Dedifferentiated amniotic fluid mesenchymal stem cell (primary cell): ENCODE results near the gene GAL.

ENCODE experiments used
- DNase-seq: peaks from one replicate; pipeline ENCODE4 v3.0.0-alpha.2; 2016; ENCODE audit errors: extremely low spot score

The GAL gene

DNA sequence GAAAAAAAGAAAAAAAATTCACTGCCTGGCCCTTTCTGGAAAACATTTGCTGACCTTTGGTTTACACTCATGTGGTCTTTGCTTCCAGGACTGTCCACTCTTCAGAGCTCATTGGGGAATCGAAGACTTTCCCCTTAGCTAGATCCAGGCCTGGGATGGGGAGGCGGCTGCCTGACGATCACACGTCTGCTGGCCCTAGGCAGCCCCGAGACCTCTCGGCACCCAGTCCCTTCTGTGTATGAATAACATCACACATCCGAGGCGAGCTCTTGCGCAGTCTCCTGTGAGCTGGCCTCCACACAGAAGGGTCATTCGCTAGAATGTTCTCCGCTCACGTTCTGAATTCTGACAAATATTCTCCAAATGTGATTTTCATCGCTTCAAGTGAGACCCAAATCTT, 25.7 kb upstream of the GAL start:
- no peak for DNase-seq

- peak; percentile 82 for DNase-seq
Measured at GRCh38 chr11:68659158-68659921, 25.0 kb upstream of the GAL start.

DNA sequence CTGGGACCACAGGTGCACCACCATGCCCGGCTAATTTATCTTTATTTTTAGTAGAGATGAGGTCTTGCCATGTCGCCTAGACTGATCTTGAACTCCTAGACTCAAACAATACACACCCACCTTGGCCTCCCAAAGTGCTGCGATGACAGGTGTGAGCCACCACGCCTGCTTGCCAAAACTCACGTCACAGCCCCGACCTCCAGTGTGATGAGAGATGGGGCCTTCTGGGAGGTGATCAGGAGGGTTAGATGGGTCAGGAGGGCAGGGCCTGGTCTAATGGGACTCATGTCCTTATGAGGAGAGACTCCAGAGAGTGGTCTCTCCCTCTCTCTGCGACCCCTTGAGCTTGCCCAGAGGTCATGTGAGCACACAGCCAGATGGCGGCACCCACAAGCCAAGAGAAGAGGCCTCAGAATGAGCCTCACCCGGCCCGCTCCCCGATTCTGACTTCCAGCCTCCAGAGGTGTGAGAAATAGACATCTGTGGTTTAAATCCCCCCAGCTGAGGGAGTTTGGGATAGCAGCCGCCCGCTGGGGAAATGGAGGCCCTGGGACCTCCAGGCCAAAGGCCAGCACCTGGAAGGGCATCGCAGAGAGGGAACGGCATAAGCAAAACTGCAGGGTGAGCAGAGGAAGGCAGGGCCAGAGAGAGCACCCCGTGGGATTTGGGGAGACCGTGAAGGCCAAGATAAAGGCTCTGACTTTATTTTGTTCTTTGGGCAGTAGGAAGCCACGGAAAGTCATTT, 24.1 kb upstream of the GAL start:
- DNase-seq: no peak

GRCh38 chr11:68661014-68661413, 23.3 kb upstream of the GAL start:
- no peak for DNase-seq

DNA sequence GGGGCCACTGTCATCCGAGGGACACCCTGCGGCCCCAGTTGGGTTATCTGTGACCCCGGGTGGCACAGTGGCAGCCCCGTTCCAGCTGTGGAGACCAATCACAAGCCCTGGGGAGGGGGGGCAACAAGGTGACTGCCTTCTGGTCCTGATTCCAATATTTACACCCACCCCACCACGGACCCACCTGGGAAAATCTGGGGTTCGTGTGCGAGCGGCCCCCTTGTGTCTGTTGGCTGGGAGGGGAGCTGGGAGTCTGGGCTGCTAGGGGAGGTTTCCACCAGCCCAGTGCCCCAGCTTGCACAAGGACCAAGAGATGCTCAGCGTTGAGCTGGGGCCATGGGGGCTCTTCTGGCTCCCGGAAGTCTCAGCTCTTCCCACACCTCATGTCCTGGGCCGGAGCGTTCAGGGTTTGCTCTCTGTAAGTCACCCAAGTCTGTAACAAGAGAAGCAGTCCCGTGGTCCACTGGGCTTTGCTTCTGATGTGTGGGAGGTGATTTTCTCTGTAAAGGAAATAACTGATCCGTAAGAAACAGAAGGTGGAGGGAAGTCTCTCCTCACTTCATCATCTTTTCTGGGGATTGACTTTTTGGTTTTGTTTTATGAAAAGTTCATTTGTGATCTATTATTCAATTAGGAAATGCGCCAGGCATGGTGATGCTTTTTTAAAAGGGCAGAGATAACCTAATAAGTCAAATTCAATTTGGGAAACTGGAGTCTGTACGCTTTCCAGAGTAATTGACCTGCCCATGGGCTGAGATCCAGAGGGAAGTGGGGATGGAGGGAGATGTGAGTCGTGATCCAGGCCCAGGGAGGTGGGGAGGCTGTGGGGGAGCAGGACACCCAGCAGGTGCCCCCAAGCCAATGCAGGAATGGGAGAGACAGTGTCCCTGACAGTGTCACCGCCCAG, 22.4 kb upstream of the GAL start:
- no peak for DNase-seq

- DNase-seq: no peak
Measured at GRCh38 chr11:68663482-68664010, 20.8 kb upstream of the GAL start.

DNA sequence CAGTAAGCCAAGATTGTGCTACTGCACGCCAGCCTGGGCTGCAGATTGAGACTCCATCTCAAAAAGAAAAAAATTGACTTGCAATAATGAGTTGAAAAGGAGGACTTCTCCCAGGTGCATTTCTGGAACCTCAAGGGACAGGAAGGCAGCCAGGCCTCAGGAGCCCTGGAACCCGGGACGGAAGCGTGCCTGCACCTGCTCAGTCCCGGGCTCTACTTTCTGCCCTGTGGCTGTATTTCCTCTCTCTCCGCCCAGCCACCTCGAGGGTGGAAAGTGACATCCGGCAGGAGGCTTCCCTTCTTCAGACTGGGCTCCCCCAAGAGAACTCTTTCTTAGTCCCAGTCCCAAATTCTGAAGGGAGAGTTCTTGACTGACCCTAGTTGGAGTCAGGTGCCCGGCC, 20.2 kb upstream of the GAL start:
- no peak for DNase-seq

- no peak for DNase-seq
Measured at GRCh38 chr11:68664906-68665305, 19.4 kb upstream of the GAL start.

DNA sequence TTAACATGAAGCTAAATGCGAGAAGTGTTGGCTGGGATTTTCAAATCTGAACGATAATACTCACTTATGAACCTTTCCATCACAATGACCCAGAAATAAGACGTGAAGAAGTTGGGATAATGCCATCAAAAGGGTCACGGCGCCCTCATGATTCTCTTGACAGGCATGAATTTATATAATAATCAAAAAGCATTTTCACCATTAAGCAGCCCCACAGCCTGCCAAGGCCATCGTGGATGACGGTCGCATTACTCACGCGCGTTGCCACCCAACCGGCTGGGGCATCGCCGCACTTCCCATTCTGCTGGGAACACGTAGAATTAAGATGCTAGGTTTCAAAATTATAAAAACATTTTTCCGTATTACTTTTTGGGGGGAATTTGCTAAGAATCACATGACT, 18.9 kb upstream of the GAL start:
- no peak for DNase-seq

DNA sequence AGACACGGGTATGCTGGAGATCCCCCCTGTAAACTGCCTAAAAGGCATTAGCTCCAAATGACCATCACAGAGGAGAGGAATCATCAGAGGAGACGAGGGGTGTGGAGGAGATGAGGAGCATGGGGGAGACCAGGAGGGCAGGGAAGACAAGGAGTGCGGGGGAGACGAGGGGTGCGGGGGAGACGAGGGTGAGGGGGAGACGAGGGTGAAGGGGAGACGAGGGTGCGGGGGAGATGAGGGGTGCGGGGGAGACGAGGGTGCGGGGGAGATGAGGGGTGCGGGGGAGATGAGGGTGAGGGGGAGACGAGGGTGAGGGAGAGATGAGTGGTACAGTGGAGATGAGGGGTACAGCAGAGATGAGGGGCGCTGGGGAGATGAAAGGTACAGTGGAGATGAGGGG, 17.5 kb upstream of the GAL start:
- DNase-seq: no peak

- DNase-seq: no peak
Measured at GRCh38 chr11:68667511-68668500, 16.5 kb upstream of the GAL start.

DNA sequence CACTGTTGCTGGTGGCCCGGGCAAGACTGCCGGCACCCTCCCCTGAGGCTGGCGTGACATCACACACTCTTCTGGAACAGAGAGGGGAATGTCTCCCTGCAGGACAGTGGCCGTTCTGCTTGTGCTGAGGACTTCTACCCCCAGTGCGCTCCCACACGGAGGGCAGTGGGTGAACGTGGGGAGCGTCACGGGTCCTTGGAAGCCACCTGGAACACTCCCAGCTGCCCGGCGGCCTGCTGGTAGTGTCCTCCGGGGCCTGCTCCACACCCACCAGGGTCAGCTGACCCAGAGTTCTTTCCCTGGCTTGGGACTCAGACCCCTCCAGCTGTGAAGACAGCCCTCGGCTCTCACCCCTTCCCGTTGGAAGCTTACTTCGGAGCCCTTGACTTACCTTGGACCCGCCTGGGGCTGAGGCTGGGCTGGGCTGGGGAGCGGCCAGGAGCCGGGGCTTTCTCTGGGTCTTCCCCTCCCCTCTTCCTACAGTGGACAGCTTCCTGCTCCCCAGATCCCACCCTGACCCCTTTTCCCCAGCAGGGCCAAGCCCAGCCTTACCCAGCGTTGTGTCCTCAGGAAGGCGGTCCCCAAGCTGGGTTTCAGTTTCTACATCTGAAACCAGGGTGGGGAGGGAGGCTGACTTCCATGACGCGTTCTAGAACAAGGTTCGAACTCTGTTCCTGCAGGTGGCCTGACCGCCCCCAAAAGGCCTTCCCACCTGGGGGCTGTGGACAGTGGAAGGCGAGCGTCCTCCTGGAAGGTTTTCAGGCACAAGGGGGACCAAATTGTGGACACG, 14.8 kb upstream of the GAL start:
- no peak for DNase-seq

DNA sequence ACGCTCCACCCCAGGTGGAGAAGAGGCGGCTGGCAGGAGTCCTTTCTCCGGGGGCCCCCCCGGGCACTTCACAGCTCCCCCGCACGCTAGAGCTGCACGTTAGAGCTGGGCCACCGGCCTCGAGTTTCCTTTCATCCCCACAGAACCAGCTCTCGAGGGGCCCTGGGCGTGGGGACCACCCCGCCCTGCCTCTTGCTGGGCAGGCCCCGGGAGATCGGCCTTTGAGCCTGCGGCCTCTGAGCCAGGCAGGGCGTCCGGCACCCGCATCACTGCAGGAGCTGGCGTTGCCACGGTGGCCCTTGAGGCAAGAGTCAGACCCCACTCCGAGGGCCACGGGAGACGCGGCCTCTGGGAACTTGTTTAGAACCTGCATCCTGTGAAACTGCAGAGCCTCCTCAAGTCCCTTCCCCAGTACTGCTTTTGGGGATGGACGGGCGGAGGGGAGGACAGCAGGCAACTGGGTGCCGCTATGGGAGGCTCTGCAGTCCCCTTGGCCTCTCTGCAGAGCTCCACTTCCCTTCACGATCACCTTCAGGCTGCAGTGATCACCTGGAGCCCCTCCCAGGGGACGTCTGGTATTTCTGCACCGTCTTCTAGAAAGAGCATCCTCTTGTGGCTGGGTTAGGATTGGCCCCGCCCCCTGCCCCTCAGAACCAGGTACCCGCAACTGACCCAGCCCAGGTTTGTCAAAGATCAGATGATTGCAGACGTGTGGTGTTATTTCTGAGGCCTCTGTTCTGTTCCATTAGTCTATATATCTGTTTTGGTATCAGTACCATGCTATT, 13.9 kb upstream of the GAL start:
- no peak for DNase-seq

DNA sequence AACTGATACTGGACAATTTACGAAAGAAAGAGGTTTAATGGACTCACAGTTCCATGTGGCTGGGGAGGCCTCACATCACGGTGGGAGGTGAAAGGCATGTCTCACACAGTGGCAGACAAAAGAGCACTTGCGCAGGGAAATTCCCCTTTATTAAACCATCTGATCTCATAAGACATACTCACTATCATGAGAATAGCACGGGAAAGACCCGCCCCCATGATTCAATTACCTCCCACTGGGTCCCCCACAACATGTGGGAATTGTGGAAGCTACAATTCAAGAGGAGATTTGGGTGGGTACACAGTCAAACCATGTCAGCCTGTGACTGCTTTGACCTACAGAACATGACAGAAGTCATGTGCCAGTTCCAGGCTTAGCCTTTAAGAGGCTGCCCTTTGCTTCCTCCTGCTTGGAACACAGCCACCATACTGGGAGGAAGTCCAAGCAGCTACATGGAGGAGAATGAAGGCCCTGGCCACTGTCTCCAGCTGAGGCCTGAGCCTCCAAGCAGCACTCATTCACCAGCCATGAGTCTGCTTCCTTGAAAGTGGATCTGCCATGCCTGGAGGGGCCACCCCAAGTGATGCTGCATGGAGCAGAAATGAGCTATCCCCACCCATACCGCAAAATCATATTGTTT, 10.9 kb upstream of the GAL start:
- no peak for DNase-seq

DNA sequence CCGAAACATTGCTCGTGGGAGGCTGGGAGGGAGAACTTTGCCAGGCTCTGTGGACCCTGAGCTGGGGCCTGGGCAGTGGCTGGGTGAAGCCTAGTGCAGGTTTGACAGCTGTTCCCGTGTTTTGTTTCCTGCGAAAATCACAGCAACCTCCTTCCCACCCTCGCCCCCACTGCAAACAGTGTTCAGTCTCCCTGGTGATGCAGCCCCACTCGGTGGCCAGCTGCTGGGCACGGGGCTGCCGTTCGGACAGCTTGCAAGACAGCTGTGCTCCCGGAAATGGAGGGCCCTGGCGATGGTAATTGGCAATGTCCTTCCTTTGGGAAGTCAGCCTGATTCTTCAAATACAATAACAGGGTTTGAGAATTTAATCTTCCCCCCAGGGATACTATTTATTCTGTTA, 10.4 kb upstream of the GAL start:
- no peak for DNase-seq

DNA sequence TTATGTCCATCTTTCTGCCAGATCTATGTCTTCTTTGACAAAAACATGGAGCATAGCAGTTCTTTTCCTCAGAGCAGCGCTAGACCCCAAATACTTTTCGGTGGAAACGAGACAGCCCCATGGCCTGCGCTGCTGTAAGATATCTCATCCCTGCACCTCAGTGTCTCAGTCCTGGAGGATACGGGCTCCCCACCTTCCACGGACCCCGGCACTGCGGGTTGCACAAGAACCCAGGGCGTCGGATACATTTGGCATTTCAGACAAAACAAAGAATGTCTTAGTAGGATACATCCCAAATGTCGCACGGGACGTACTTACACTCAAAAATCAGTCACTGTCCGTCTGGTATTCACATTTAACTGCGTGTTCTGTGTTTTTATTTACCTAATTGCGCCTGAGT, 9.9 kb upstream of the GAL start:
- no peak for DNase-seq

- no peak for DNase-seq
Measured at GRCh38 chr11:68677432-68677831, 6.9 kb upstream of the GAL start.

GRCh38 chr11:68678031-68678441, 6.3 kb upstream of the GAL start:
- no peak for DNase-seq
